ENCODE results near the gene LIMCH1.
"Not testable (repeated sequence)": the region's sequence is repeated elsewhere in the genome, so short reads cannot be mapped to it uniquely, and the experiment has no call there.

The LIMCH1 gene

GRCh38 chr4:41670530-41670929, 132.6 kb downstream of the LIMCH1 start:
- no peak overlapping the region for H3K4me3 ChIP-seq (ENCODE audit: low read depth, low read length)

- no peak overlapping the region for H3K4me3 ChIP-seq (ENCODE audit: low read depth, low read length)
Measured at GRCh38 chr4:41670982-41671381, 133.0 kb downstream of the LIMCH1 start.

GRCh38 chr4:41678086-41678816, 140.3 kb downstream of the LIMCH1 start:
- no peak overlapping the region for H3K4me3 ChIP-seq (ENCODE audit: low read depth, low read length)

- H3K4me3 ChIP-seq (ENCODE audit: low read depth, low read length): no peak overlapping the region
Measured at GRCh38 chr4:41678951-41679350, 141.0 kb downstream of the LIMCH1 start.

GRCh38 chr4:41679991-41680390, 142.0 kb downstream of the LIMCH1 start:
- H3K4me3 ChIP-seq (ENCODE audit: low read depth, low read length): no peak overlapping the region

GRCh38 chr4:41681054-41681453, 143.1 kb downstream of the LIMCH1 start:
- no peak overlapping the region for H3K4me3 ChIP-seq (ENCODE audit: low read depth, low read length)

GRCh38 chr4:41683326-41683725, 145.4 kb downstream of the LIMCH1 start:
- no peak overlapping the region for H3K4me3 ChIP-seq (ENCODE audit: low read depth, low read length)

- no peak overlapping the region for H3K4me3 ChIP-seq (ENCODE audit: low read depth, low read length)
Measured at GRCh38 chr4:41686893-41687292, 148.9 kb downstream of the LIMCH1 start.

GRCh38 chr4:41687971-41688370, 150.0 kb downstream of the LIMCH1 start:
- H3K4me3 ChIP-seq (ENCODE audit: low read depth, low read length): no peak overlapping the region

- H3K4me3 ChIP-seq (ENCODE audit: low read depth, low read length): no peak overlapping the region
Measured at GRCh38 chr4:41692717-41693345, 154.9 kb downstream of the LIMCH1 start.

- H3K4me3 ChIP-seq (ENCODE audit: low read depth, low read length): no peak overlapping the region
Measured at GRCh38 chr4:41693629-41694028, 155.7 kb downstream of the LIMCH1 start.

- H3K4me3 ChIP-seq (ENCODE audit: low read depth, low read length): no peak overlapping the region
Measured at GRCh38 chr4:41696131-41696530, 158.2 kb downstream of the LIMCH1 start.

GRCh38 chr4:41696763-41697162, 158.8 kb downstream of the LIMCH1 start:
- no peak overlapping the region for H3K4me3 ChIP-seq (ENCODE audit: low read depth, low read length)

- H3K4me3 ChIP-seq (ENCODE audit: low read depth, low read length): no peak overlapping the region
Measured at GRCh38 chr4:41701983-41702382, 164.0 kb downstream of the LIMCH1 start.

- H3K4me3 ChIP-seq (ENCODE audit: low read depth, low read length): no peak overlapping the region
Measured at GRCh38 chr4:41702770-41703169, 164.8 kb downstream of the LIMCH1 start.

- no peak overlapping the region for H3K4me3 ChIP-seq (ENCODE audit: low read depth, low read length)
Measured at GRCh38 chr4:41703785-41704184, 165.8 kb downstream of the LIMCH1 start.

GRCh38 chr4:41709844-41710481, 172.0 kb downstream of the LIMCH1 start:
- H3K4me3 ChIP-seq (ENCODE audit: low read depth, low read length): no peak overlapping the region

GRCh38 chr4:41711654-41712053, 173.7 kb downstream of the LIMCH1 start:
- not testable (repeated sequence) for H3K4me3 ChIP-seq (ENCODE audit: low read depth, low read length)

- H3K4me3 ChIP-seq (ENCODE audit: low read depth, low read length): no peak overlapping the region
Measured at GRCh38 chr4:41712425-41712824, 174.5 kb downstream of the LIMCH1 start.

GRCh38 chr4:41713768-41714167, 175.8 kb downstream of the LIMCH1 start:
- H3K4me3 ChIP-seq (ENCODE audit: low read depth, low read length): no peak overlapping the region

GRCh38 chr4:41714364-41715000, 176.5 kb downstream of the LIMCH1 start:
- H3K4me3 ChIP-seq (ENCODE audit: low read depth, low read length): no peak overlapping the region

- H3K4me3 ChIP-seq (ENCODE audit: low read depth, low read length): no peak overlapping the region
Measured at GRCh38 chr4:41715155-41715554, 177.2 kb downstream of the LIMCH1 start.

All from iPS-11a (cell line).